Astrocyte (in vitro differentiated cells and primary cell): ENCODE measurements around the gene VPS13A. TPM values are rescaled to one million over a fixed set of nuclear protein-coding genes. Genes with fewer than 3 reads are reported as not detected.
A peak's percentile ranks its signal among the peaks of the same experiment; 100 is the strongest.

ENCODE experiments used
- DNase-seq: peaks from one replicate; pipeline ENCODE4 v3.0.0-alpha.2; 2010; ENCODE audit warnings: low read depth
- FAIRE-seq: peaks from 2 replicates; lab custom pipeline; 2011; peaks lifted over from hg19 to GRCh38; lab: Jason Lieb, UNC
- H2AFZ ChIP-seq: 2 replicates; pipeline ENCODE4 v1.6.0; 2012; ENCODE audit warnings: low read depth, low read length, inconsistent platforms
- H3K27ac ChIP-seq: 2 replicates; pipeline ENCODE4 v1.5.1; 2011; ENCODE audit warnings: low read depth, low read length, inconsistent platforms
- H3K27me3 ChIP-seq: 2 replicates; pipeline ENCODE4 v1.6.0; 2011; ENCODE audit warnings: low read length, inconsistent platforms; ENCODE audit not compliant: insufficient read depth
- H3K36me3 ChIP-seq: 2 replicates; pipeline ENCODE4 v1.5.1; 2011; ENCODE audit warnings: low read length, inconsistent platforms; ENCODE audit not compliant: insufficient read depth
- H3K4me1 ChIP-seq: 2 replicates; pipeline ENCODE4 v1.5.1; 2011; ENCODE audit warnings: low read length, inconsistent platforms; ENCODE audit not compliant: insufficient read depth
- H3K4me2 ChIP-seq: 2 replicates; pipeline ENCODE4 v1.6.0; 2012; ENCODE audit warnings: low read length, inconsistent platforms
- H3K4me3 ChIP-seq: 2 replicates; pipeline ENCODE4 v1.5.1; 2011; ENCODE audit warnings: low read depth, mild to moderate bottlenecking, low read length, inconsistent platforms; ENCODE audit not compliant: insufficient read depth
- H3K79me2 ChIP-seq: 2 replicates; pipeline ENCODE4 v1.6.0; 2012; ENCODE audit warnings: mild to moderate bottlenecking, low read length, inconsistent platforms; ENCODE audit not compliant: insufficient read depth
- H3K9ac ChIP-seq: 2 replicates; pipeline ENCODE4 v1.6.0; 2012; ENCODE audit warnings: mild to moderate bottlenecking, low read length, inconsistent platforms
- H3K9me3 ChIP-seq: 2 replicates; pipeline ENCODE4 v1.5.1; 2012; ENCODE audit warnings: low read depth, mild to moderate bottlenecking, low read length, inconsistent platforms; ENCODE audit not compliant: insufficient read depth
- H4K20me1 ChIP-seq: 2 replicates; pipeline ENCODE4 v1.6.0; 2012; ENCODE audit warnings: low read length, inconsistent platforms; ENCODE audit not compliant: insufficient read depth
- H3K27ac Mint-ChIP-seq: one replicate; pipeline ENCODE4 v1.8.0; 2021; ENCODE audit warnings: mild to moderate bottlenecking, mixed read lengths; ENCODE audit not compliant: unreplicated experiment
- H3K27me3 Mint-ChIP-seq: one replicate; pipeline ENCODE4 v1.8.0; 2021; ENCODE audit warnings: low read depth, mixed read lengths; ENCODE audit not compliant: unreplicated experiment
- H3K36me3 Mint-ChIP-seq: one replicate; pipeline ENCODE4 v1.8.0; 2021; ENCODE audit warnings: low read depth, mixed read lengths; ENCODE audit not compliant: unreplicated experiment
- H3K4me1 Mint-ChIP-seq: one replicate; pipeline ENCODE4 v1.8.0; 2021; ENCODE audit warnings: low read depth, mixed read lengths; ENCODE audit not compliant: unreplicated experiment
- H3K4me3 Mint-ChIP-seq: one replicate; pipeline ENCODE4 v1.8.0; 2021; ENCODE audit warnings: mild to moderate bottlenecking, moderate library complexity, mixed read lengths; ENCODE audit not compliant: unreplicated experiment
- H3K9me3 Mint-ChIP-seq: one replicate; pipeline ENCODE4 v1.8.0; 2021; ENCODE audit warnings: mild to moderate bottlenecking, mixed read lengths; ENCODE audit not compliant: unreplicated experiment
- EZH2 ChIP-seq: IDR thresholded peaks from 2 replicates; pipeline ENCODE4 v1.6.1; 2012; ENCODE audit warnings: mild to moderate bottlenecking, low read length, inconsistent platforms; ENCODE audit not compliant: insufficient read depth
- total RNA-seq: library from RNA; stranded (reverse); gene quantifications from 2 replicates; pipeline ENCODE4 v1.2.1, GENCODE V29; 2021
- TF ChIP-seq, protein P1 (sequence below): IDR thresholded peaks from 2 replicates; pipeline ENCODE4 v1.5.1; 2011; ENCODE audit warnings: low read depth, mild to moderate bottlenecking, inconsistent platforms, low read length, moderate library complexity; ENCODE audit not compliant: insufficient read depth

The VPS13A gene
- total RNA-seq, 1 donor from 2014 or later: 34.9 TPM

DNA sequence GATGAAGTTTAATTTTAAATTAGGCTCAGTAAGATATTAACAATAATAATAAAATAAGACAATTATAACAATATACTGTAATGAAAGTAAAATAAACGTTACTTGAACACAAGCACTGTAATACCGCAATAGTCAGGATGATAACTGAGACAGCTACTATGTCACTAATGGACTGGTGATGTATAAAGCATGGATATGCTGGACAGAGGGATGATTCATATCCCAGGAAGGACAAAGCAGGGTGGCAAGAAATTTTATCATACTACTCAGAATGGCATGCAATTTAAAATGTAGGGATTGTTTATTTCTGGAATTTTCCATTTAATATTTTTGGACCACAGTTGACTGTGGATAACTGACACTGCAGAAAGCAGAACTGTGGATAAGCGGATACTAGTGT, 196.9 kb downstream of the VPS13A start:
- no peak overlapping the region for H3K4me2 ChIP-seq
- H3K4me1 ChIP-seq: no peaks in the 10 kb centered on the region
- peak; percentile 23 for FAIRE-seq
- no peaks in the 10 kb centered on the region for H4K20me1 ChIP-seq
- no peak overlapping the region for H3K4me3 ChIP-seq
- peaks cover 7% of the 10 kb centered on the region for H3K36me3 ChIP-seq
- DNase-seq: peak; percentile 20
- no peak overlapping the region for H3K9ac ChIP-seq
- no peaks in the 10 kb centered on the region for H3K27me3 Mint-ChIP-seq
- TF ChIP-seq, protein P1, sequence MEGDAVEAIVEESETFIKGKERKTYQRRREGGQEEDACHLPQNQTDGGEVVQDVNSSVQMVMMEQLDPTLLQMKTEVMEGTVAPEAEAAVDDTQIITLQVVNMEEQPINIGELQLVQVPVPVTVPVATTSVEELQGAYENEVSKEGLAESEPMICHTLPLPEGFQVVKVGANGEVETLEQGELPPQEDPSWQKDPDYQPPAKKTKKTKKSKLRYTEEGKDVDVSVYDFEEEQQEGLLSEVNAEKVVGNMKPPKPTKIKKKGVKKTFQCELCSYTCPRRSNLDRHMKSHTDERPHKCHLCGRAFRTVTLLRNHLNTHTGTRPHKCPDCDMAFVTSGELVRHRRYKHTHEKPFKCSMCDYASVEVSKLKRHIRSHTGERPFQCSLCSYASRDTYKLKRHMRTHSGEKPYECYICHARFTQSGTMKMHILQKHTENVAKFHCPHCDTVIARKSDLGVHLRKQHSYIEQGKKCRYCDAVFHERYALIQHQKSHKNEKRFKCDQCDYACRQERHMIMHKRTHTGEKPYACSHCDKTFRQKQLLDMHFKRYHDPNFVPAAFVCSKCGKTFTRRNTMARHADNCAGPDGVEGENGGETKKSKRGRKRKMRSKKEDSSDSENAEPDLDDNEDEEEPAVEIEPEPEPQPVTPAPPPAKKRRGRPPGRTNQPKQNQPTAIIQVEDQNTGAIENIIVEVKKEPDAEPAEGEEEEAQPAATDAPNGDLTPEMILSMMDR: no peak
- TF ChIP-seq EZH2: no peak
- no peaks in the 10 kb centered on the region for H3K9me3 ChIP-seq
- no peaks in the 10 kb centered on the region for H3K9me3 Mint-ChIP-seq
- H3K79me2 ChIP-seq: no peaks in the 10 kb centered on the region
- no peaks in the 10 kb centered on the region for H3K27me3 ChIP-seq
- no peak overlapping the region for H3K27ac ChIP-seq
- no peak overlapping the region for H3K27ac Mint-ChIP-seq
- peaks cover 9% of the 10 kb centered on the region for H3K36me3 Mint-ChIP-seq
- H3K4me1 Mint-ChIP-seq: peaks cover 8% of the 10 kb centered on the region
- H3K4me3 Mint-ChIP-seq: no peak overlapping the region
- no peak overlapping the region for H2AFZ ChIP-seq

DNA sequence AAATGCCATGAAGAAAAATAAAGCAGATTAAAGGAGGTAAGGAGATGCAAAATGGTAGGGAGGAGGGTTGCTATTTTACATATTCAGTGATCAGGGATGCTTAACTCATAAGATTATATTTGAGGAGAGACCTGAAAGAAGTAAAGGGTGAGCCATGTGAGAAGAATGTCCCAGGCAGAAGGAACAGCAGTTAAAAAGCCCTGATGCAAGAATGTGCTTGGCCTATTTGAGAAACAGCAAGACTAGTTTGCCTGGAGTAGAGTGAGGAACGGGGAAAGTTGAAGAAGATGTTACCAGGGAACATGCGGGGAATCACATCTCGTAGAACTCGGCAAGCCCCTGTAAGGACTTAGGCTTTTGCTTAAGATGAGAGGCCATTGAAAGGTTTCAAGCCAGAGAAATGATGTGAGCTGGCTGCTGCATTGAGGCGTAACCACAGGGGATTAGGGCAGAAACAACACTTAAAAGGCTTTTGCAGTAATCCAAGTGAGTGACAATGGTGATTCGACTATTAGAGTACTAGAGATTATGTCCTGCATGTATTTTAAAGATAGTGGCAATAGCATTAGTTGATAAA, 198.7 kb downstream of the VPS13A start:
- Histone ChIP-seq H4K20me1 (no peaks in the 10 kb centered on the region), H3K9ac (no peak overlapping the region), H3K4me1 (no peaks in the 10 kb centered on the region), H3K4me3 (no peak overlapping the region), H3K9me3 (no peaks in the 10 kb centered on the region), H3K4me2 (no peak overlapping the region), H3K36me3 (peaks cover 3% of the 10 kb centered on the region), H3K27ac (no peak overlapping the region), H2AFZ (no peak overlapping the region), H3K79me2 (no peaks in the 10 kb centered on the region), H3K27me3 (no peaks in the 10 kb centered on the region)
- peak; percentile 12 for DNase-seq
- peaks cover 8% of the 10 kb centered on the region for H3K4me1 Mint-ChIP-seq
- H3K36me3 Mint-ChIP-seq: peaks cover 5% of the 10 kb centered on the region
- no peaks in the 10 kb centered on the region for H3K27me3 Mint-ChIP-seq
- H3K9me3 Mint-ChIP-seq: no peaks in the 10 kb centered on the region
- FAIRE-seq: no peak
- H3K4me3 Mint-ChIP-seq: no peak overlapping the region
- H3K27ac Mint-ChIP-seq: peak overlapping the region; percentile 11
- TF ChIP-seq, protein P1: no peak
- no peak for TF ChIP-seq EZH2

DNA sequence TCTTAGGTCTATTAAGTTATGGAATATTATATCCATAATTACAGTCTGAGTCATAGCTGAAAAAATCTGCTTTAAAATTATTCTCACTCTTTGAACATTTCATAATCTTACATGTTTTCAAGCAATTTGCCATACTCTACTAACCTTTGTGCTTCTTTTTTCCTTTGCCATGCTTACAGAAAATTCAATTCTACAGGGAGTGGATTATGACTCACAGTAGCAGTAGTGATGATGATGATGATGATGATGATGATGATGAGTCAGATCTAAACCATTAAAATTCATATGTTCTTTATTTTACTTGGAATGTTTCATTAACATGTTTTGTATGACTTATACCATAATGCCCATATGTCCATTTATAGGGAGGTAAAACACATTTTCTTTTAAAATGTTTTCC, 207.1 kb downstream of the VPS13A start:
- no peak overlapping the region for H3K9ac ChIP-seq
- H4K20me1 ChIP-seq: no peaks in the 10 kb centered on the region
- H3K9me3 Mint-ChIP-seq: no peaks in the 10 kb centered on the region
- H3K9me3 ChIP-seq: no peaks in the 10 kb centered on the region
- TF ChIP-seq, protein P1: no peak
- TF ChIP-seq EZH2: no peak
- no peak overlapping the region for H3K27ac ChIP-seq
- H2AFZ ChIP-seq: no peak overlapping the region
- no peaks in the 10 kb centered on the region for H3K79me2 ChIP-seq
- H3K27ac Mint-ChIP-seq: no peak overlapping the region
- no peak overlapping the region for H3K4me2 ChIP-seq
- H3K4me1 ChIP-seq: no peaks in the 10 kb centered on the region
- no peaks in the 10 kb centered on the region for H3K27me3 ChIP-seq
- no peaks in the 10 kb centered on the region for H3K36me3 ChIP-seq
- H3K4me3 ChIP-seq: no peak overlapping the region
- DNase-seq (peak; percentile 29), FAIRE-seq (no peak)
- H3K4me1 Mint-ChIP-seq: peaks cover 9% of the 10 kb centered on the region
- H3K27me3 Mint-ChIP-seq: no peaks in the 10 kb centered on the region
- no peak overlapping the region for H3K4me3 Mint-ChIP-seq
- no peaks in the 10 kb centered on the region for H3K36me3 Mint-ChIP-seq
